T-helper 1 cell treated with Interleukin-12 subunit alpha and Interleukin-12 subunit beta and Interleukin-4 antibody, amounts not matched to agents 30 ng/mL and 1 ng/mL, for 36 hours (primary cell): ENCODE measurements around the gene HADHB. TPM values are rescaled to one million over a fixed set of nuclear protein-coding genes. Genes with fewer than 3 reads are reported as not detected.

ENCODE experiments used
- intact Hi-C: fragments of 100-400 bp; cut with micrococcal nuclease; formaldehyde crosslinking; loops from one replicate; pipeline ENCODE4 v1.15.1; 2024
- total RNA-seq: library from RNA; stranded (reverse); gene quantifications from 2 replicates; pipeline ENCODE4 v1.2.3, GENCODE V29; 2022

Gene HADHB
- 69.6 and 71.8 TPM in 2 replicates for total RNA-seq

DNA sequence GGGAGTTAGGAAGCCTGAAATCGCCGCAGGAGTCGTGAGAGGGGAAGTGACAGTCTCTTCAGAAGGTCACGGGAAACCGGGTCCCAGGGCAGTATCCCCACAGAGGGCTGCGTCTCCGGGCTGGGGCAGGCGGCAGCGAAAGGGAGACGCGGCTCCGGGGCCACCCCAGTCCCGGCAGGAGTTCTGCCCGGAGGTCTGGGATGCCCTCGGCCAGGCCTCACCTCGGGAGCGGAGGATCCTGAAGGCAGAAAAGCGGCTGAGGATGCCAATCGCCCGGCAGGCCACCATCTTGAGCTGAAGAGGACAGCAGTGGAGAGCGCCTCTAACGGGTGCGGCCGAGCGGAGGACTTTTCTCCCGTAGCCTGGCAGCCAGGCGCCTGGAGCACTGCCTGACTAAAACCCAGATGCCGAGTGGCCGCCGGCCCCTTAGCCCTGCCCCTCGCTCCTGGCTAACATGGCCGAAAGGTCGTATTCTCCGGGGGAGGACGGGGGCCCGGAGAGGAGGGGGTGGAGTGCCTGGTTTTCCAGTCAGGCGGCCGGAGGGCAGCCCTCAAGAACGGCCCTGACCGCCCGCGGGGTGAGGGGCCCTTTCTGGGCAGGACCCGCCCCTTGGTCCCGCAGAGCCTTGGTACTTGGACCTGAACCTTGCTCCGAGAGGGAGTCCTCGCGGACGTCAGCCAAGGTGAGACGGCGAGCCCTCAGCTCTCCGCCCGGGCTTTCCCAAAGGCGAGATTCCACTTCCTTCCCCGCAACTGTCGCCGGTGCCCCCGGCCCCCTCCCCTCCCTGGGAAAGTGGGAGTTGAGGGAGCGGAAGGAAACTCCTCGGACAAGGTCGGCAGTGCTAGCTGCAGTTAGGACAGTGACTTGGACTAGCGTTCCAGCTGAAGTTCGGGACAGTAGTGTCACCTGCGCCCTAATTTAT lies at the start of gene HADHB, which contains the start of gene HADHA:
Gene HADHB (plus strand): TSS at position 631 of the 922 bp plus-strand sequence. CDS start 9,316 bp downstream, outside the sequence.
Gene HADHA (minus strand): TSS at position 324 of the 922 bp plus-strand sequence. CDS start 36 bp downstream, at position 288.
- intact Hi-C loops, result loop anchor here (1.0 to 10.0 kb wide), 12 partner anchors 55 to 810 kb away; partner anchors contain the start of genes AGBL5, ASXL2, GAREM2 and KIF3C

DNA sequence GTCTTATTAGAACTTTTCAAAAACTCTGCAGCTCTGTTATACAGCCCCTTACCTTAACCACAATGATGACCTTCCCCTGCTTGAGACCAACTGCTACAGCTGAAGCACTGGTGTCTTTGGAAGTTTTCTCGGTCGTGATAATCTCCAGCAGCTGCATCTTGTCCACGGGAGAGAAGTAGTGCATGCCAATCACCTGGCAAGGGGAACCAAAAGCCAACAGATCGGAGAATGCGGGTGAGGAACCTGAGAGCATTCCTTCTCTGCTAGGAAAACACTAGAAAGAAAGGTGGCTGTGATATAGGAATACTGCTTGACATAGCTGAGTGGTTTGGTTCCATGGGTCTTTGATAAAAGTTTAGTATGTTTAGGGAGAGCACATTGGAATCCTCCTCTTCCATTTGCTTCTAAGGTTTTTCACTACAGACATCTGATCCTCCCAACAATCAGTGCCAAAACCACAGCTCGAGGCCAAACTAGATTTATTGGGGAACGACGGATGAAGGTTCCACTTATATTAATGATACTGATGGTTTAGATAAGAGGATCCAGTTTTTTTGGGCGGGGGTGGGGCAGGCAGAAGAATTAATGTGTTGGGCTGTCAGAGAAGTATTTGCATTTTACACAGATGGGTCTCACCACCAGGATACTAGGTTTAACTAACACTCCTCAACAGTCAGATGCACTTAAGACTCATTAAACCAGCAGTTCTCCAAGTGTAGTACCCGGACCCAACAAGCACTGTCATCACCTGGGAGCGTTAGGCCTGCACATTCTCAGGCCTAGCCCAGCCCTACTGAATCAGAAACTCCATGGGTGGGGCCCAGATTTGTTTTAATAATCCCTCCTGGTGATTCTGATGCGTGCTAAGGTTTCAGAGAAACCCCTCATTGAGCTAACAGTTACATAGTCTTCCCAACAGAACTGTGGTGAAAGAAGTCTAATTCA lies 49.4 kb upstream of the HADHB start:
- intact Hi-C loops, result no loop called here

DNA sequence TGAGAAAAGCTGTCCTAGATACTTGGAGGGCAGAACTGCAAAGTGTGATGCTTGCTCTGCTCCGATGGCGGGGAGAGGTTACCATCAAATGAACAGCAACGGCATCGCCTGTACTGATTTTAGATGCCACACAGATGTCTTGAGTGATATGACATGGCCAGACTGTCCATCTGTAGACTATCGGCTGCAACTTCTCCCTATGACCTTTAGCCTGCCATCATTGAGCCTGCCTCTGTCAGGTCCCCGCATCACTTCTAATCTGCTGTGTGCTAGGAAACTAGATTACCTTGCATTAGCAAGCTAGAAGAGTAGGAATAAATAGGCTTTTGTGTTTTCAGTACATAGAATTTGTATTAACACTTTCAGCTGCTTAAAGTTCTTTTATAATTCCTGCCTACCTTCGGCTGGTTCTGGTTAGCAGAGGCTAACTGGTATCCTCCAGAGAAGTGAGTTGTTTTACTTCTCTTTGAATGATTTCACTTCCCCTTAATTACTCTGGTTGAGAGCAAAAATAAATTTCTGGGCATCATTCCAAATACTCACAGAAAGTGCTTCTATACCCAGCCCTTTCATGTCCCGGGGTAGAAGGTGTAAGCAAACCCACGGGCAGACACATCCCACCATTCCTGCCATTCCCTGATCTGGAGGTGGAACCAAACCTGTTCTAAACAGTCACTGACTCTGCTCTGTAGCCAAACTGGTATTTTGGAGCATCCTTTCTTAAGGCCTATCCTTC lies 47.9 kb upstream of the HADHB start:
- intact Hi-C loops, result no loop called here

DNA sequence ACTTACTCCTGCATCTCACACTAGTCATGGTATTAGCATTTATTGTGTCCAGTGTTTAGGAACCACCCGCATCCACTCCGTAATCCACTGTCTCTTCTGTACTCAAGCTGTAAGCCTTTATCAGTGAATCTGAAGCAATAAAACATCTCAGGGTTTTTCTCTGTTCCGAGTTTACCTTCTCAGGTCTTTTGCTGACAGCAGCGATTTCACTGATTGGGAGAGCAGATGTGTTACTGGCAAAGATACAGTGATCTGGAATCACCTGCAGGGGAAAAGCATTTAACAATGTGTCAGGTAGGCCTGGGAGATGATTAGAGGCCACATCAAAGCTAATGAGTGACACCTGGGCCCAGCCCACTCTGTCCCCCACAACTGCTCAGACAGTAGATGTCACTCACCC lies 47.2 kb upstream of the HADHB start:
- intact Hi-C loops, result no loop called here

DNA sequence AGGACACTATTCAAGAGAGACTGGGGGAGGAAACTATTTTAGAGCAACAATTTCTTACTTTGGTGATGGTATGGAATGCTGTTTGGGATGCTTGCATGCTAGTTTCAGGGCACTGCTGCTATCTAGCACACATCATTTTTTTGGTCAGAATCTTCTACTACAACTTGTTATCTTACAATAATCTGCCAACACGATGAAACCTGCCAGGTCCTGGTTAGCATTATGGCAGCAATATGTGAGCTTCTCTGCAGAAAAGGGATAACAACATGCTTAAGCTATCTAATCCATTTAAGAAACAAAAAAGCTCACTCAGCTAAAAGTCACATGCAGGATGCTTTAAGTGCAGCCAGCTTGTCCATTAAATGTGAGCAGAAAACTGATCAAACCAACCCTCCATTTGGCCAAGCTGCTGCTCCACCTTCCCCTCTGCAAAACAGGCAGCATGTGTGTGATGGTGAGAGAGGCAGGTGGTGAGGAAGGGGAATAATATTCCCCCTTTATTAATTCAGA lies 41.7 kb upstream of the HADHB start:
- intact Hi-C loops, result no loop called here

GRCh38 chr2:26203906-26204305 lies 40.8 kb upstream of the HADHB start:
- intact Hi-C loops, result no loop called here

- intact Hi-C loops, result no loop called here
These were observed 32.7 kb upstream of the HADHB start for GRCh38 chr2:26212011-26212410.

GRCh38 chr2:26214759-26215158 lies 30.0 kb upstream of the HADHB start:
- intact Hi-C loops, result no loop called here

DNA sequence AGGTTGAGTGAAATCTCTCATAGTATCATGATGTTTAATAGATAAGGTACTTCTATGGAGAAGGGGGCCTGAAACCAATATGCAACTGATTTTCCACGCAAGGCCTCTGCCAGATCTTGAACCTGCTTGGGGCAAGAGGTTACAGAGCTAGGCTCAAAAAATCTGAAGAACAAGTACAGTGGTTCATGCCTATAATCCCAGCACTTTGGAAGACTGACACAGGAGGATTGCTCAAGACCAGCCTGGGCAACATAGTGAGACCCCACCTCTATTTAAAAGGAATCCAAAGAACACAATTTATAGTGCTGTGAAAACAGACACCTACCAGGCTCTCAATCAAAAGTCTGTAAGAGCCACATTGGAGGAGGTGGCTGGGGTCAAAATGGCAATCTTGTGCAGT lies 28.9 kb upstream of the HADHB start:
- intact Hi-C loops, result no loop called here

- intact Hi-C loops, result no loop called here
These were observed 28.2 kb upstream of the HADHB start for GRCh38 chr2:26216587-26216986.

DNA sequence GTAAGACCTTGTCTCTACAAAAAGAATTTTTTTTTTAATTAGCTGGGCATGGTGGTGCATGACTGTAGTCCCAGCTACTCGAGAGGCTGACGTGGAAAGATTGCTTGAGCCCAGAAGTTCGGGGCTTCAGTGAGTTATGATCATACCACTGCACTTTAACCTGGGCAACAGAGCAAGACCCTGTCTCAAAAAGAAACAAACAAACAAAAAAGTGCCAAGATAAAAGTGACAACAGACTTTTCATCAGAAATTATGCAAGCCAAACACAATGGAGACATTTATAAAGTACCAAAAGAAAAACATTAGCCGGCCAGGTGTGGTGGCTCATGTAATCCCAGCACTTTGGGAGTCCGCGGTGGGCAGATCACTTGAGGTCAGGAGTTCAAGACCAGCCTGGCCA lies 27.0 kb upstream of the HADHB start:
- intact Hi-C loops, result no loop called here

DNA sequence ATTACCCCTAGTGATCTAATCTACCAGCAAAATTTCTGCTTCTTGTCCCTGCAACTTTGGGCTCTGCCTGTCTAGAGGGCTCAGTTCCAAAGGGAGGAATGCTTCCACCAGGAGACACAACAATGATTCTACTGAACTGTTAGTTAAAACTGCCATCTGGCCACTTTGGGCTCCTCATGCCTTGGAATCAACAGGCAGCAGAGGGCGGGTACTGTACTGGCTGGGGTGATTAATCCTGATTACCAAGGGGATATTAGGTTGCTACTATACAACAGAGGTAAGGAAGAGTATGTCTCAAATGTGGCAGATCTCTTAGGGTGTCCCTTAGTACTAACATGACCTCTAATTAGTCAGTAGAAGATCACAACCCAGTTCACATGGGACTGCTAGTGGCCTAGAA lies 21.7 kb upstream of the HADHB start:
- intact Hi-C loops, result no loop called here

DNA sequence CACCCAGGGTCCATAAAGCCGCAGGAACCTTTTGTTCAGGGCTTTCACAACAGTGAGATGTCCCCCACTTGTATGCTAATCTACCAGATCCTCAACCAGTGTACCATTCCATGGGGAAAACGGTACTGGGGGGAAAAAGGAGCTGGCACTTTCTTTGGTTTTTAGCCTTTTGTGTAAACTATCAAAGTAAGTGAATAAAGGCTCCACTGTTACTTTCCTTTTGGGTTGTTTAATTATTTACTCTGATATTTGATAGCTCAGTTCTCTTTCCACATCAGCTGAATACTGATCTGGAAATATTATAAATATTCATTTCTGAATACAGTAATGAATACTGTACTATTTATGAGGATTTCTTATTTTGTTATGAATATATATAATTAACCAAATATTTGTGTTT lies 20.6 kb upstream of the HADHB start:
- intact Hi-C loops, result no loop called here

GRCh38 chr2:26229595-26229994 lies 15.1 kb upstream of the HADHB start:
- intact Hi-C loops, result no loop called here

DNA sequence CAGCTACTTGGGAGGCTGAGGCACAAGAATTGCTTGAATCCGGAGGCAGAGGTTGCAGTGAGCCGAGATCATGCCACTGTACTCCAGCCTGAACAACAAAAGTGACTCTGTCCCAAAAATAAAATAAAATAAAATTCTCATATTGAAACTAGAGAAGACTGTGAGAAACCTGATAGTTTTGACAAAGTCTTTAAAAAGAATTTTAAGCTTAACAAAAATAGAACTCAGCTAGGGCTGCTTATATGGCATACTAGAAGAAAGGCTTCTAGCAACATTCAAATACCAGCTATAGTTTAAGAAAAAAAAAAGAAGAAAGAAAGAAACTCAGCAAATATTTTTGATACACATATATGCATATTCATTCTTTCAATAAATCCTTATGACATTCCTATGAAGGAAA lies 13.9 kb upstream of the HADHB start:
- intact Hi-C loops, result no loop called here

DNA sequence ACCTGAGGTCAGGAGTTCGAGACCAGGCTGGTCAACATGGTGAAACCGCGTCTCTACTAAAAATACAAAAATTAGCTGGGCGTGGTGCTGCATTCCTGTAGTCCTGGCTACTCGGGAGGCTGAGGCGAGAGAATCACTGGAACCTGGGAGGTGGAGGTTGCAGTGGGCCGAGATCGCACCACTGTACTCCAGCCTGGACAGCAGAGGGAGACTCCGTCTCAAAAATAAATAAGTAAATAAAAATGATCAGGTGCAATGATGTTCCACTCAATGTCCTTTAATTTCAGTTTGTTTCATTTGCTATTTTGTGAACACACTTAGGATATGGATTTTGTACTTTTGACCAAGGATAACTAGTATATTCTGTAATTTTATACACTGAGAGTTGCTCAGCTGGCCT lies 9.7 kb upstream of the HADHB start:
- intact Hi-C loops, result loop anchor here (1.0 to 2.0 kb wide), 2 partner anchors 96 to 234 kb away; no protein-coding TSS in a partner anchor

GRCh38 chr2:26237868-26238267 lies 6.9 kb upstream of the HADHB start:
- intact Hi-C loops, result no loop called here

DNA sequence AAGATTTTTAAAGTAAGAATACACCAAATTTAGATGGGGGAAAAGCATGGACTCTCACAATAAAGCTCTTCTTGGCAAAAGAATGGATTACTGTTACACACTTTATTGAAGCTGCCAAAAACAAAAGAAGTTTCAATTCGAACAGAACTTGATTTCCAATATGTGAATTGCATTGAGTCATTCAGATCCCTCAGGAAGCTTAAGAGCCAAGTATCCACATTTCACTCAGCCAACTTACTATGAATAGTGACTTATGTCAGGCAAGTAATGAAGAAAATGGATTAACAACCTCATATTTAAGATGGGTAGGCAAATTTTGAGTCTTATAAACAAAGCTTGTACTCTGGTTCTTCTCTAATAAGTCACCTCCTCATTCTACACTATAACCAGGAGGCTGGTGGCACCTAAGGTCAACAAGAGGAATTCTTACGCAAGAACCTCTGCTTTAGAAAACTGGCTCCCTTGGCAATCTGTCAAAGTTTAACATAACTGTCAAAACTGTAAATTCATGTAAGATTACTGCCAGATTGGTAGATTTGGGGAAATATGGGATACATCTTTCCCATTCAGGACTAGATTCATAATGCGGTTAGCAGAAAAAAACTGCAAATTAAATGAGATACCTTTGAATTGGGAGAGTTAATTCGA lies 6.3 kb upstream of the HADHB start:
- intact Hi-C loops, result no loop called here

DNA sequence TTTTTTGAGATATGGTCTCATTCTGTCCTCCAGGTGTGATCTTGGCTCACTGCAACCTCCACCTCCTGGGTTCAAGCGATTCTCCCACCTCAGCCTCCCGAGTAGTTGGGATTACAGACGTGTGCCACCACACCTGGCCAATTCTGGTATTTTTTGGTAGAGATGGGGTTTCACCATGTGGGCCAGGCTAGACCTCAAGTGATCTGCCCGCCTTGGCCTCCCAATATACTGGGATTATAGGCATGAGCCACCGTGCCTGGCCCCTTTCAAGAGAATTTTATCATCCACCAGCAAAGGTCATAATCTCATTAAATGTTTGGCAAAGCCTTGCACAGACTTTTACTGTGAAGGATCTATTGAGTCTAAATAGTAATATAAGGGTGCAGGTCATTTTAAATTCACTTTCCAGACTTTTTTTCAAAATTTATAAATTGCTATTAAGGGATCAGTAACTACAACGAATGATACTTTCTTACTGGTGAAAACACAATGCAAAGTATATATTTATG lies 2.8 kb upstream of the HADHB start:
- intact Hi-C loops, result loop anchor here (10.0 kb wide), 3 partner anchors 177 to 813 kb away; partner anchors contain the start of genes AGBL5 and KIF3C
